Measurements from ENCODE around the gene MICB.
"Not testable (repeated sequence)": the region's sequence is repeated elsewhere in the genome, so short reads cannot be mapped to it uniquely, and the experiment has no call there.

Gene MICB

DNA sequence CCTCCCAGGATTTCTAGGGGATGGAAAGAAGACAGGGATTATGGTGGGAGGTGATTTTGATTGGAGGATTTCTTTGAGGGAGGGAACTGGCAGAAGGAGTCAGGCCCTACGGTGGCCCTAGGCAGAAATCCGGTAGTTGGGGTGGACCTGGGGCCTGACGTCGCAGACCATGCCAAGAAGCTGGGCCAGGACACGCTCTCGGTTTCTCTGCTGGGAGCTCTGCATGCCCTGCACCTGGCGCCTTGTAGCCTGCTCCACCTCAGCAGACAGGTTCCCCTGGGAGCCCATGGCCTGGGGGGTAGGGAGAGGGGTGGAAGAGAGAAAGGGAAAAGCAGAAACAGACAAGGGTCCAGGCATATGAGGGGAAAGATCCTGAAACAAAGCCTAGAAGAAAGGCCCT, 47.3 kb downstream of the MICB start:
- H3K4me3 ChIP-seq (ENCODE audit: low read depth, low read length), result no peak overlapping the region
- TF ChIP-seq, protein P1, sequence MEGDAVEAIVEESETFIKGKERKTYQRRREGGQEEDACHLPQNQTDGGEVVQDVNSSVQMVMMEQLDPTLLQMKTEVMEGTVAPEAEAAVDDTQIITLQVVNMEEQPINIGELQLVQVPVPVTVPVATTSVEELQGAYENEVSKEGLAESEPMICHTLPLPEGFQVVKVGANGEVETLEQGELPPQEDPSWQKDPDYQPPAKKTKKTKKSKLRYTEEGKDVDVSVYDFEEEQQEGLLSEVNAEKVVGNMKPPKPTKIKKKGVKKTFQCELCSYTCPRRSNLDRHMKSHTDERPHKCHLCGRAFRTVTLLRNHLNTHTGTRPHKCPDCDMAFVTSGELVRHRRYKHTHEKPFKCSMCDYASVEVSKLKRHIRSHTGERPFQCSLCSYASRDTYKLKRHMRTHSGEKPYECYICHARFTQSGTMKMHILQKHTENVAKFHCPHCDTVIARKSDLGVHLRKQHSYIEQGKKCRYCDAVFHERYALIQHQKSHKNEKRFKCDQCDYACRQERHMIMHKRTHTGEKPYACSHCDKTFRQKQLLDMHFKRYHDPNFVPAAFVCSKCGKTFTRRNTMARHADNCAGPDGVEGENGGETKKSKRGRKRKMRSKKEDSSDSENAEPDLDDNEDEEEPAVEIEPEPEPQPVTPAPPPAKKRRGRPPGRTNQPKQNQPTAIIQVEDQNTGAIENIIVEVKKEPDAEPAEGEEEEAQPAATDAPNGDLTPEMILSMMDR (IDR thresholded peaks at IDR 0.05; ENCODE audit: low read depth, low read length), result no peak

DNA sequence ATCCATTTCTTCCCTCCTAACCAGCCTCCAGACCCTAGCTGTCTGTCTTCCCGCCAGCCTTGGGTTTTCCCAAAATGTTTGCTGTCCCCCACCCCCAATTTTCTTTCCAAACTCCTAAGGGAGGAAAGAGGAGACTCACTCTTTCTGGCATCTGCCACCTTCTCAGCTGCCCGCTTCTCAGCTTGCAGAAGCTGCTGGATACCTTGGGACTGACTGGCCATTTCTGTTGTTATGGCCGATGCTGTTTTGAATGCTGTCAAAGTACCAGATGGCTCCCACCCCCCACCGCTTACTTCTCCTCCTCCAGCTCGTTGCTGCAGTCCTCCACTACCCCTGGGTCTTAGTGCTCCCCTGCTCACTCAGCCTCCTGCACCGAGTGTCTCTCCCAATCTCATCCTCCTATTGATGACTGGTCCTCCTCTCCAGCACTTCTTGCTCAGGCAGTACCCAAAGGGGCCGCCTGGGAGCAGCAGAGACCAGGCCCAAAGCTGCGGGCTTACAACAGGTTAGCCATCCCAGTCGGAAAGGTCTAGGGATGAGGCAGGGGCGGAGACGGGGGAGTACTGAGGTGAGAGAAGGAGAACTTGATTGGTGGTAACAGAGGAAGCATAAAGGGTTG, 48.5 kb downstream of the MICB start, which contains the start of gene ATP6V1G2:
Gene ATP6V1G2, minus strand, starts transcription at position 270 of the 619 bp plus-strand sequence. Its CDS starts 49 bp downstream, at position 221.
- TF ChIP-seq, protein P1 (IDR thresholded peaks at IDR 0.05; ENCODE audit: low read depth, low read length), result peak; percentile 99
- H3K4me3 ChIP-seq (ENCODE audit: low read depth, low read length), result peak within 1 kb of the TSS; percentile 59

DNA sequence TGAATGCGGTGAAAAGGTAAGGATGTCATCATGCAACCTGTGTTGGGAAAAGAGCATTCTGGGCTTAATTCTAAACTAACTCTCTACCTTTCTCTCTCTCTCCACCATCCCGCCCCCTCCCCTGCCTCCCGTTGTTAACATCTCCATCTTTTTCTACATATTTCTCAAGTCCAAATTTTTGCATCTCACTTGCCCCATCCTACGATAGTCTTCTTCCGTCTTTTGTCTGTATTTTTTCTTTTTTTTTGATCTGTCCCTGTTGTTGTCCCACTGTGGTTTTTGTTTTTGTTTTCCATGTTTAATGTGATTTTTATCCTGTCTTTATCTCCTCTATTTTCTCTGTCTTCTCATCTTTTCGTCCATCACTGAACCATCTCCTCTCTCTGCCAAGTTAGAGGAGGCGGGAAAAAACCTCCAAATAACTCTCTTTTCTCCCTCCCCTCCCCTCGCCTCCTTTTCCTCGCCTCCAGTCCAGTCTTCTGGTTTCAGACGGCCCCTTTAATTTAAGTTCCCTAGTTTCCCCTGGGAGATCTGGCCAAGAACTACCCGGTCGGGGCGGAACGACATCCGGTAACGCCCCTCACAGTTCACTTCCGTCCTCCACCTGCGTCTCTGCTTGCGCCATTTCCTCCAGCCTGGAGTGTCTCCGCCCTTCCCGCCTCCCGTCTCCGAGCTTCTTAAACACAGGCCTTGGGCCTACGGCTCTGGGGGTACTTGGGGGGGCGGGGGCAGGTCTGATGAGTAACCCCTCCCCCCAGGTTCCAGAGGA, 49.2 kb downstream of the MICB start, which contains the start of gene NFKBIL1:
Gene NFKBIL1, plus strand, starts transcription at position 651 of the 769 bp plus-strand sequence. Its CDS starts 87 bp downstream, at position 738.
- TF ChIP-seq, protein P1 (IDR thresholded peaks at IDR 0.05; ENCODE audit: low read depth, low read length), result no peak
- H3K4me3 ChIP-seq (ENCODE audit: low read depth, low read length), result peak within 1 kb of the TSS; percentile 59

DNA sequence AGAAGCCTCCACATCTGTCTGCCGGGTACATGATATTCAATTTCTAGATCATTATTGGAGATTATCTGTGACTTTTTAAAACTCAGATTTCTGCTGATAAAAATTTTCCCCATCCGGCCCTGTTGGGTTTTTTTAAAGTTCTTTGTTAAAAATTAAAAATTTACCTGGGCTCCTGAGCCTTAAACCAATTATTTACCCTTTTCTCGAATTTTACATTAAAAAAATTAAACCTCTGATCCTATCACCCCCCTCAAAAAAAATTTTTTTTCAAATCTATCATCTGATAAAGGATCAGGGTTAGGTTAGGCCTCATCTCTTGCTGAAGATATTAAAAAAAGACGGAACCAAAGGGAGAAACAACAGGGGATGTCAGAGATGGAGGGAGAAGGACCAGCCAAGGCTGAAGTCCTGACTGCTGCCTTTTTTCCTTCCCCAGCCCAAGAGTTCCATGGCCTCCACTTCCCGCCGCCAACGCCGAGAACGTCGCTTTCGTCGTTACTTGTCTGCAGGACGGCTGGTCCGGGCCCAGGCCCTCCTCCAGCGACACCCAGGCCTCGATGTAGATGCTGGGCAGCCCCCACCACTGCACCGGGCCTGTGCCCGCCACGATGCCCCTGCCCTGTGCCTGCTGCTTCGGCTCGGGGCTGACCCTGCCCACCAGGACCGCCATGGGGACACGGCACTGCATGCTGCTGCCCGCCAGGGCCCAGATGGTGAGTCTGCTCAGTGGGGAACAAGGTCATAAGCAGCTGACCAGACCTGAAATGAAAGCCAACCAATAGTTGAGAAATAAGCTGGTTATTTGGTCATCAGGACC, 50.0 kb downstream of the MICB start:
- TF ChIP-seq, protein P1 (IDR thresholded peaks at IDR 0.05; ENCODE audit: low read depth, low read length), result no peak
- peak overlapping the region; percentile 59 for H3K4me3 ChIP-seq (ENCODE audit: low read depth, low read length)

DNA sequence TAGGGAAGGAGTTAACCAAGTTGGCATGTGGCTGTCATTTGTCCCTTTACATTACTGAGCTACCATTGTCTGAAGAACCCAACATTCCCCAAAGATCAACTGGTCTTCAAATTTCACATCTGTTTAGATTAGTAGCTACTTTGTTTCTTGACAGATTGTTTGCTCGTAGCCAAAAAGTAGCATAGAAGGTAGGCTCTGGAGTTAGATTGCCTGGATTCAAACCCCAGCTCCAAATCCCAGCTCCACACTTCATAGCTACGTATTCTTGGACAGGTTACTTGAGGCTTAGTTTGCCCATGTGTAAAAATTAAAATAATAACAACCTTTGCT, 50.6 kb downstream of the MICB start:
- no peak overlapping the region for H3K4me3 ChIP-seq (ENCODE audit: low read depth, low read length)
- TF ChIP-seq, protein P1 (IDR thresholded peaks at IDR 0.05; ENCODE audit: low read depth, low read length), result no peak

DNA sequence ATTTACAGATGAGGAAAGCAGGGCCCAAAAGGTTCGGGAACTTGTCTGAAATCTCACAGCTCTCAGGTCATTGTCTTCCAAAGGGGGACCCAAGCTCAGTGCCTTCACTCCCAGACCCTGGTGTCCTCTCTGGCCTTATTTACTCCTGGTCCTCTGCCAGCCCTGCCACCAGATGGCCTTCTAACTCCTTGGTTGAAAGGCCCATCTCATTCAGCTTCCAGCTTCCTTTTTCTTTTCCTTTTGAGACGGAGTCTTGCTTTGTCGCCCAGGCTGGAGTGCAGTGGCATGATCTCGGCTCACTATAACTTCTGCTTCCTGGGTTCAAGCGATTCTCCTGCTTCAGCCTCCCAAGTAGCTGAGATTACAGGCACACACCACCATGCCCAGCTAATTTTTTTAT, 53.4 kb downstream of the MICB start:
- not testable (repeated sequence) for H3K4me3 ChIP-seq (ENCODE audit: low read depth, low read length)
- TF ChIP-seq, protein P1 (IDR thresholded peaks at IDR 0.05; ENCODE audit: low read depth, low read length), result peak; percentile 33

Data from WI38 (cell line).